DOHH2 (cell line): ENCODE data around the gene METTL16.

ENCODE experiments used
- CTCF ChIP-seq: fragments of 200-600 bp; sonication (generic); IDR thresholded peaks from one replicate; pipeline ENCODE4 v1.5.1; 2014; ENCODE audit warnings: antibody characterized with exemption, mild to moderate bottlenecking, low read depth, low read length; ENCODE audit not compliant: poor library complexity, severe bottlenecking
- EZH2phosphoT487 ChIP-seq: fragments of 200-600 bp; sonication (generic); IDR thresholded peaks from 2 replicates; pipeline ENCODE4 v1.6.1; 2017; ENCODE audit warnings: borderline replicate concordance, mild to moderate bottlenecking, antibody characterized with exemption, low read length, moderate library complexity, mixed read lengths

GRCh38 chr17:2503627-2504026, 8.1 kb downstream of the METTL16 start:
- TF ChIP-seq CTCF (no peak), EZH2phosphoT487 (no peak)
